ENCODE measurements around the gene LYPLA2.
"Not testable (repeated sequence)": the region's sequence is repeated elsewhere in the genome, so short reads cannot be mapped to it uniquely, and the experiment has no call there.

Gene LYPLA2

DNA sequence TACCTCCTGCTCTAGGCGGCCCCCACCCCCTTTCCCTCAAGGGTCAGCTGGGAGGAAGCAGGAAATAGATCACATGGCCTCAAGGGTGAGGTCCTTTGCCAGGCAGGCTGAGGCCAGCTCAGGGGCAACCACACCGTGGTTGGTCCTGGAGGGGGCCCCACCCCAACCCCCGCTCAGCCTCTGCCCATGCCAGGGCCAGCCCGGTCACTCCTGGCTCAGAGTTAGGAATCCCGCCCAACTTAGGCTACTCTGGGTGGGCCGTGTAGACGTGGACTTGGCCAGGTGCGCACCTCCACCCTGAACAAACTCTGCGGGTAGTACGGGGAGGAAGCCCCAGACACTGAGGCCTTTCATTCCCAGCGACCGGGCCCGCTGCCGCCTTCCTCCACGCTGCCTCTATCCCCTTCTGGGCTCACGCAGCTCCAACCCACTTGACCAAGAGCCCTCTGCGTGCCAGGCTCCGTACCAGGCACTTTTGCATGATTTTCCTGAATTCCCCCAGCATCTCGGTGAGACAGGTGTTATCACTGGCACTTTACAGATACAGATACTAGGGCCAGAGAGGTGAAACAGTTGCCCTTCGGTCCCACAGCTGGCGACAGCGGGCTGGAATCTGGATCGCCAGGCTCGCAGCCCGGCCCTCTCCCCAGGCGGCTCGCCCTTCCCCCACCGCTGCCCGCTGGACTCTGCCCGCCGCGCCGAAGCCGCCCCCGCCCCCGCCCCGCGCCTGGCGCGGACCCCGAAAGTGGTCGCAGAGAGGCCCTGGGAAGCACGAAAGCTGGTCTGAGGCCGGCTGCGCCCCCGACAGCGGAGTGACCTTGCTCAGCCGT is 8.8 kb downstream of the LYPLA2 start:
- peak in 2 of 3 donors; percentile 11 to 21 for DNase-seq (ENCODE audit: low read depth in 2 of 3, low spot score in 1 of 3)

DNA sequence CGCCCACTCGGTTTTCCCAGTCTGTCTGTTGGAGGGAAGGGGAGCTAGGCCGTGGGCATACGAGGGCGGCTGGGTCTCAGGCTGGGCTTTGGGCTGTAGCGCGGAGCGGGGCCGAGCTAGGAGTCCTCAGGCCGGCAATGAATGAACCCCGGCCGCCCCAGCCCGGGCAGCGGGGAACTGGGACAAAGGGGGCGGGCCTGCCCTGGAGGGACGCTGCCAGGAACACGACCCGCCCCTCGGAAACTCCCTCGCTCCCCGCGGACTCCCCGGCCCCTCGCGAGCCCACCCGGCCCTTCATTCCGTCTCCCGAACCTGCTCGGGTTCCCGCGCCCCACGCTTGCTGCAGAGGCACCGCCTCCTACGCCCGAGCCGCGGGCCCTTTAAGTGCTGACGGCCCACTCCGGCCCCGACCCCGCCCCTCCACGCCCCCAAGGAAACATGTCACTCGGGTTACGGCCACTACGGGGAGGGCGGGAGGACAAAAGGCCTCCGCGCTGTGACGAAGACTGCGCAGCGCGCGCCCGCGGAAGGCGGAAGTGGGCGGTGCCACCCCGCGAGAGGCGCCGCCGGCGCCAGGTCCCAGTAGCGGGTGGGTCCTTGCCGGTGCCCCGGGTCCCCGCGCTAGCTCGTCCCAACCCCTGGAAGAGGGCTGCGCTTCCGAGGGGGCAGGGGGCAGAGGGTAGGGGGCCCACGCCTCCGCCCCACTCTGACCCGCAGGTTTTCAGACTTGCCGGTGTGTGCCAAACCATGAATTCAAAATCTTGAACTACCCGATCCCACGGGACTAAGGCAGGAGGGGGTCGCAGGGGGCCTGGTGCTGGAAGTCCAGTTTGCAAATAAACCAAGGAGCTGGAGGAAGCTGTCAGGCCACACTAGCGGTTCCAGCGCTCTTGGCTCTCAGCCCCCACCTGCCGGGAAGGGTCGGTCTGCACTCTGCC is 9.7 kb downstream of the LYPLA2 start, which contains the start of gene GALE:
GALE (minus strand) TSS at position 355 of the 938 bp plus-strand sequence. CDS start 1,747 bp downstream, outside the sequence.
- DNase-seq (ENCODE audit: low read depth in 2 of 3, low spot score in 1 of 3): peak; percentile 91 to 98 (median 95)

DNA sequence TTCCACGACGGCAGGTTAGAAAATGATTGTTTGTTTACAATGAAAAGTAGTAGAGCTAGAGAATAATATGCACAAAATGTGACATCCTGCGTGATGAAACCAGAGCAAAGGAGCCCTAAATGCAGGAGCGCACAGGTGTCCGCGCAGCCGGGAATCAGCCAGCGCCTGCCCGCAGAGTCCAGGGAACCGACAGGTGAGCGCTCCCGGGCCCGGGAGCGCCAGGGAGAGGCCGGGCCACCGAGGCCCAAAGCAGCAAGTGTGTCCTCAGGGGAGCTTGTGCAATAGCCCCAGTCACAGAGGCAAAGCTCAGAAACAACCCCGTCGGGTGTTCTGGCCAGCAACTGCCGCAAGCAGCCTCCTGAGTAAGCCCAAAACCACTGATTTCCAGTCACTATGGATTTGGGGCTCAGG is 10.4 kb downstream of the LYPLA2 start:
- DNase-seq (ENCODE audit: low read depth in 2 of 3, low spot score in 1 of 3): no peak

DNA sequence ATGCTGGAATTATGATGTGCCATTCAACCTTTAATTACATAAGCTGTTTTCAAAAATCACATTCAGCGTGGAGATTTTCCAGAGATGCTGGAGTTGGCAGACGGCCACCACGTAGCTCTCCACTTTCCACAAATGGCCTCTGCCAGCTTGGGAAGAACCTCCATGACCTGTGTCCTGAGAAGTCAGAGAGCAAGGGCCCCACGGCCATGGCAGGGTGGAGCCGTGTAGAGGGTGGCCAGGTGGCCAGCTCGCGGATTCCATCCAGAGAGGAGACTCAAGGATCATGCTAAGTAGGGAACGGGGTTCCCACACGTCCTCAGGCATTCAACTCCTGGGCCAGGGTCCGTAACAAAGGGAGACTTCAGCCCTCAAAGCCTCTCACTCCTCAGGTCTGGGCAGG is 10.9 kb downstream of the LYPLA2 start:
- DNase-seq (ENCODE audit: low read depth in 2 of 3, low spot score in 1 of 3): no peak

DNA sequence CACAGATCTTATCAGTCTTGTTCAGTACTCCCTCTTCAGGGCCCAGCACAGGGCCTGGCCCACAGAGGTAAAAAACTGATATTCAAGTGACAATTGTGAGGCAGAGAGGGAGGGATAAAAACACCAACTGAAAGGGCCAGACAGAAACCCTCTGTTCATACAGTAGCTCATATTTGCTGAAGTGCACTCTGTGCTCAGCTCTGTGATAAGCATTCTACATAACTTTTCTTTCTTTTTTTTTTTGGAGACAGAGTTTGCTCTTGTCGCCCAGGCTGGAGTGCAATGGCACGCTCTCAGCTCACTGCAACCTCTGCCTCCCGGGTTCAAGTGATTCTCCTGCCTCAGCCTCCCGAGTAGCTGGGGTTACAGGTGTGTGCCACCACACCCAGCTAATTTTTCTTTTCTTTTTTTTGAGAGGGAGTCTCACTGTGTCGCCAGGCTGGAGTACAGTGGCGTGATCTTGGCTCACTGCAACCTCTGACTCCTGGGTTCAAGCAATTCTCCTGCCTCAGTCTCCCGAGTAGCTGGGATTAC is 11.9 kb downstream of the LYPLA2 start:
- not testable (repeated sequence) for DNase-seq (ENCODE audit: low read depth in 2 of 3, low spot score in 1 of 3)

DNA sequence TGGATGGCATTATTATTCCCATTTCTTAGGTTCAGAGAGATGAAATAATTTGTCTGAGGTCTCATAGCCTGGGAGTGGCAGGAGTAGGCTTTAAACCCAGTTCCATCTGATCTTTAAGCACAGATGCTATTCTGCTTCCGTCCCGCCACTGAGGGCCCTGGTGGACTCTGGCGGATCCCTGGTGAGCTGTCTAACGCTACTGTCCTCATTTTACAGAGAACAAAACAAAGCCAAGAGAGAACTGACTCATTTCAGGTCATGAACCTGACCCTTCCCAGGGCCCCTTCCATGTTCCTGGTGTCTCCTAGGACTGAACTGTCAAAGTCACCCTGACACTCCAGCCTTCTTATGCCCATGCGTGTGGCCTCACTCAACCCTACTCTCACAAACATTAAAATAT is 12.7 kb downstream of the LYPLA2 start:
- no peak for DNase-seq (ENCODE audit: low read depth in 2 of 3, low spot score in 1 of 3)

DNA sequence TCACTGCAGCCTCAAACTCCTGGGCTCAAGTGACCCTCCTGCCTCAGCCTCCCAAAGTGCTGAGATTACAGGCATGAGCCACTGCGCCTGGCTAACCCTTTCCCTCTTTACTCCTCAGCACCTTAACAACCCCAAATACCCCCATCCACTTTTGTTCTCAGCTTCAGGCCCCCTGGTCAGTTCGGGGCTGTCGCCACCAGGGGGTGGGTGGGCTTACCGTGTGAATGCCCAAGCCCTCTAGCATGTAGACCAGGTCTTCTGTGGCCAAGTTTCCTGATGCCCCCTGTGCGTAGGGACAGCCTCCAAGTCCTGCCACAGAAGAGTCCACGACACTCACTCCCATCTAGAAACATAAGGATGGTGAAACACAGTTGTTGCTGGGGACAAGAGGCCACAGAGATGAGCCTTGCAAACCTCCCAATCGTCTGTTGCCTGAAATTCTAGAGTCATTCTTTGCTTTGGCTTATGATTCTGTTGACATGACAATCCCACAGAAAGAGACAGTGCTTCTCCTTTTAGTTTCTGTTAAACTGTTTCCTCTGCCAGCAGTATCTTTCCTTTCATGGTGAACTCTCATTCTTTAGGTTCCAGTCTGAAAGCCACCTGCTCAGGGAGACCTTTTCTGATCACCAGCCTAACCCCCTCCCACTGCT is 13.4 kb downstream of the LYPLA2 start:
- DNase-seq (ENCODE audit: low read depth in 2 of 3, low spot score in 1 of 3): no peak

DNA sequence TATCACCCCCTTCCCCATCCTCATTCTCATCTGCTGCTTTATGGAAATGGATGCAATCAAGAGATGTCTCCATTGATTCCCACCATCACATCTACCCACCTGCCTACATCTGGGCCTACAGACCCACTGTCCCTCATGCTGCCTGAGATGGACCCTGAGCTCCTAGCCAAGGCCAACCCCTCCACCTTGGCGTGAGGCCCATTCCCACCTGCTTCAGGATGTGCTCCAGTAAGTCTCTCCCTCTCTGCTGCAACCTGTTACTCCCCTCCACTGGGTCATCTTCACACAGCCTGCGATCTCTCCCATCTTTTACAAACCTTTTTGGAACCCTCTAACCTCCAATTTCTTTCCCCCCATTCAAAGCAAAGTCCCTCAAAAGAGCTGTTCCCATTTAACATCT is 14.1 kb downstream of the LYPLA2 start:
- no peak for DNase-seq (ENCODE audit: low read depth in 2 of 3, low spot score in 1 of 3)

DNA sequence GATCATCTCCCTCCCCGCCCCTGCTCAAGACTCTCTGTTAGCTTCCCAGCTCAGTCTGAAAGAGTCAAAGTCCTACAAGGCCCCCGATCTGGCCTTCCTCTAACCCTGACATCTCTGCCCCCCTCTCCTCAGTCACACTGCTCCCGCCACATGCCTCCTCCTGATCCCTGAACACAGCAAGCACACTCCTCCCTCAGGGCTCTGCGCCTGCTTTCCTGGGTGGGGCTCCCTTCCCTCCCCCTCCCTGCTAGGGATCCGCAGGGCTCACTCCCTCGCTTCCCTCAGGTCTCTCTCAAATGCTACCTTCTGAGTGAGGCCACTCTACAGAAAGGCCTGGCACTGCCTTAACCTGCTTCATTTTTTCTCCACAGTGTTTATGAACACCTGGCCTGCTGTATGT is 15.3 kb downstream of the LYPLA2 start:
- DNase-seq (ENCODE audit: low read depth in 2 of 3, low spot score in 1 of 3): no peak

DNA sequence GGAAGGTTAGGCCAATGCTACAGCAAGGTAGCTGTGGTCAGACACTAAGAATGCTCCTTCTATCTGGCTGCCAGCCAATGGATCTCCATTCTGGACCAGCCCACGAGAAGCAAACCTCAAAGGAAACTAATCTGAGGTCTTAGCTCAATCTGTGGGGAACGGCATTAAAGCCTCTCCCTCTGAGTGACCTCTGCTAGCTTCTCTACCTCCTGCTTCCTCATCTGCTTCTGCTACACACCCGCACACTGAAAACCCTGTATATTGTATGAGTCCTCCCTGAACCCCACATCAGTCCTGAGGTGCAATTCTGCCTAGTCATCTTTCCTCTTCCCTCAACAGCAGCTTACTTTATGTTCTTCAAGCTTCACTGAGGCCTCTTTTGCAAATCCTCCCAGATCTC is 16.5 kb downstream of the LYPLA2 start:
- DNase-seq (ENCODE audit: low read depth in 2 of 3, low spot score in 1 of 3): no peak

DNA sequence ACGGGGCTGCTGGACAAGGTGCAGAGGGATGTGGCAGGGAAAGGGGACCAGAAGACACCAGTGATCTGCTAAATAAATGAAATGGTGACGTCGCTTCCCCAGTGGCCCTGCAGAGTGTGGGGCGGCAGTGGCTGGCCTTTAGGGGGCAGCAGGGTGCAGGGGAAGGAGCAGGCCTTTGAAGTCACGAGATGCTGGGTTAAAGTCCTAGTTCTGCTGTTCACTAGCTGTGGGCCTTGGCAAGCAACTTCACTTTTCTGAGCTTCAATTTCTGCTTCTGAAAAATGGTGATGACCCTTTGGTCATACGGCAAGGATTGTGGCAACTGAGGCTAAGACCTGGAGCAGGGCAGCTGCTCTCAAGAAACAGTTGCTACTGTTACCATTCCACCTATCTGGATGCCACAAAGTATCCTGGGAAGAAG is 18.8 kb downstream of the LYPLA2 start:
- peak; percentile 73 to 78 (median 75) for DNase-seq (ENCODE audit: low read depth in 2 of 3, low spot score in 1 of 3)

DNA sequence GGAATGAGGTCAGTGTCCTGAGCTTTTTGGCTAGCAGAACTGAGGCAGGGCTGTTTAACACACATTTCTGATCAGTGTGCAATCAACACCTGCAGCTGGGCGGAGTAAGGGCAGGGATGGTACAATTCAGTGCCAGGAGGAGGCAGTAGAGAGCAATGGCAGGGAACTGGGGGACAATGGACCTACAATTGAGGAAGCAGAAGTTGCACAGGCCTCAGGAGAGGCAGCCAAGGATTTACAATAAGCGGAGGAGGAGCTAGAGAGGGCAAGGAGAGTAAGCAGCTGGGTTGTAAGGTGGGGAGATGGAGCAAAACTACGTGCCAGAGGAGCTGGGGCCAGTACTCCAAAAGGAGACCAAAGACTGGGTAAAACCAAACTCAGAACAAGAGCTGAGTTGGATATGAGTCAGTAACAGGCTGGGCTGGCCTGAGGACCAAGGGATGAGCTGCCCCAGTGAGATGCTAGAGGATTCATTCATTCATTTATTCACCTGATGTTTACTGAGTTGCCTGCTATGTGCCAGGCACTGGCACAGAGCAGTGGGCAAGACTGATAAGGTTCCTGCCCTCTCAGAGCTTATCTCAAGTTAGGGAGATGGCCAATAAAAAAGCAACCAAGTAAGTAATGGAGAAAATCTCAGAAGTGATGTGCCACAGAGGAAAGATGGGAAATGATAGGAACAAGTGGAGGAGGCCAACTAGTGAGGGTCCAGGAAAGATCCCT is 20.0 kb downstream of the LYPLA2 start:
- DNase-seq (ENCODE audit: low read depth in 2 of 3, low spot score in 1 of 3): peak in 2 of 3 donors; percentile 40 to 61

DNA sequence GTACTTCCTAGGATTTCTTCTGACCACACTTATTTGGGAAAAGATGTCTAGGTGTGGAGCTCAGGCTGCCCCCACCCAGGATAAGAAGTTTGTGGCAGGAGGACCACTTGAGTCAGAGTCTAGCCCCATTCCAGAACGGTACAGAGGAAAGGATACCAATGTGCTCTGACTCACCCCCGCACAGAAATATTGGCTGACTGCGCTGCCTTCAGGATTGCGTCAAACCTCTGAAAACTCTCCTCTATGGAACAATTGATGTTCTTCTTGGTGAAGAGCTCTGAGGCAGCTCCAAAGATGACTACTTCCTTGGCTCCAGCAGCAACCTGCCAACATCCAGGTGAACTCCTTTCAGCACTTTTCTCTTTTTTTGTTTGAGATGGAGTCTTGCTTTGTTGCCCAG is 23.1 kb downstream of the LYPLA2 start:
- DNase-seq (ENCODE audit: low read depth in 2 of 3, low spot score in 1 of 3): no peak

DNA sequence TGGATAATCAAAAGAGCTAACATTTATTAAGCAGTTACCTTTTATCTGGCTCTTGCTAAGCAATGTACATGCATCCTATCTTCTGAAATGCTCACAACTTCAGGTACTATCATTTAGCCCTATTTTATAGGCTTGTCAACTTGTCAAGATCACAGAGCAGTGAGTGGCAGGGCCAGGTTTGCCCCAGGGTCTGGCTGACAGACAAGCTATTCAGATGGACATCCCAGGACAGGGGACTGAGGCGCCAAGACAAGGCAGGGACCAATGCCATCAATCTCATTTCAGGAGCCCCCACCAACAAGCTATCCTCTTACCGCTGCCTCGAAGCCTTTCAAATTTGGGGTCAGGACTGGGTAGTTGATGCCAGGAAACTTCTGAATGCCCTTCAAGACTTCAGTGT is 25.4 kb downstream of the LYPLA2 start:
- DNase-seq (ENCODE audit: low read depth in 2 of 3, low spot score in 1 of 3): no peak

DNA sequence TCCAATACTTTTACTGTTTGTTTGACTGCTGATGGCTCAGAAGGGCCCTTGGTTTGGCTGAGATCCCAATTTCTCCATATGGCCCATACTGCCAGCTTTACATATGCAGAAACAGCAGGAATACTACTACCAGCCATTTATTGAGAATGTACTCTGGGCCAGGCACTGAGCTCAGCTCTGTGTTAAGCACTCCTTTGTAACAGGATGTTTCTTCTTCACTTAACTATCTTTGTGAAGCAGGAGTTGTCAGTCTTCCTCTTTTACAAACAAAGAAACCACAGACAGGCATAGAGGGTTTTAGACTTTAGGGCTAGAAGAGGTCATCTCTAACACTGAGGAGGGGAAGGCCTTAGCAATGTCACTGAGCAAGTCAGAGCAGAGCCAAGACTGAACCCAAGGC is 26.0 kb downstream of the LYPLA2 start:
- DNase-seq (ENCODE audit: low read depth in 2 of 3, low spot score in 1 of 3): no peak

DNA sequence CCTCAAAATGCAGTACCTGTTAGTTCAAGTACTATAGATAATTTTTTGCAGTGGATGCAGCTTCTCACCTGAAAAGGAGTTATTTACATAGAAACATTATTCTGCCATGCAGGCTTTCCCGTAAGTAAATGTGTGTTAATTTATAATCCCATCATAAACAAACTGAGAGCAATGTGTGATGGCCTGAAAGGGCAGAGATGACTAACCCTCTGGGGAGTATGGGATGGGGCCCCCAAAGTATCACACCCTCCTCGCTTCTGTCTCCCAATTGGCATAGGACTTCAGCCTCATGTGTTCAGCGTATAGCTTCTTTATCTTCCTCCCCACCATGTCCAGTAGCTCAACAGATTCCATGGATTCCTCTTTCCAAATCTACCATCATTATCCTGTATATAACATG is 26.7 kb downstream of the LYPLA2 start:
- no peak for DNase-seq (ENCODE audit: low read depth in 2 of 3, low spot score in 1 of 3)

DNA sequence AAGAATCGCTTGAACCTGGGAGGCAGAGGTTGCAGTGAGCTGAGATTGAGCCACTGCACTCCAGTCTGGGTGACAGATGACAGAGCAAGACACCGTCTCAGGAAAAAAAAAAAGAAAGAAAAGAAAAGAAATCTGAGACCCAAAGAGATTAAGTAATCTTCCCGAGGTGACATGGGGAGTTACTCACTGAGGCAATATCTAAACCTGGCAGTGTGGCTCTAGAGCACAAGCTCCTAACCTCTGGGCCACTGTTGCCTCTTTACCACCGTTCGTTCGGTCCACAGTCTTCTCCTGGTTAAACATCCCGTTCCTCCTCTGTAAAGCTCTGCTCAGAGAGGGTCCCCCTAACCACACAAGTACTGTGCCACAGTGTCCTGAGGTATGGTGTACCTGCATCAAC is 32.8 kb downstream of the LYPLA2 start:
- no peak for DNase-seq (ENCODE audit: low read depth in 2 of 3, low spot score in 1 of 3)

DNA sequence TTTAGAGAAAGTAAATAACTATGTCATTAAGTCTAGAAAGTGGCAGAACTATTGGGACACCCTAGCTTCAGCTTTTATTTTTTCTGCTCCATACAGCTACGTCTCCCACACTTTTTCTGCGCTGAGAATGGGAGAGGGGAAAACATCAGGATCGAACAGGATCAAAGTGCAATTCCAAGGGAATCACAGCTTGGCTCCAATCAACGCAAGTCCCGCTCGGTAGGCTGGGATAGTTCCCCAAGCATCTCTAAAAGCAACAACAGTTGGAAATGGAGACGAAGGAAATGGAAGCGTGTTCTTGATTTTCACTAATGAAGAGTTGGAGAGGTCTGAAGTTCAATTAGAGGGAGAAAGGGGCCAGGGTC is 33.7 kb downstream of the LYPLA2 start:
- no peak for DNase-seq (ENCODE audit: low read depth in 2 of 3, low spot score in 1 of 3)

DNA sequence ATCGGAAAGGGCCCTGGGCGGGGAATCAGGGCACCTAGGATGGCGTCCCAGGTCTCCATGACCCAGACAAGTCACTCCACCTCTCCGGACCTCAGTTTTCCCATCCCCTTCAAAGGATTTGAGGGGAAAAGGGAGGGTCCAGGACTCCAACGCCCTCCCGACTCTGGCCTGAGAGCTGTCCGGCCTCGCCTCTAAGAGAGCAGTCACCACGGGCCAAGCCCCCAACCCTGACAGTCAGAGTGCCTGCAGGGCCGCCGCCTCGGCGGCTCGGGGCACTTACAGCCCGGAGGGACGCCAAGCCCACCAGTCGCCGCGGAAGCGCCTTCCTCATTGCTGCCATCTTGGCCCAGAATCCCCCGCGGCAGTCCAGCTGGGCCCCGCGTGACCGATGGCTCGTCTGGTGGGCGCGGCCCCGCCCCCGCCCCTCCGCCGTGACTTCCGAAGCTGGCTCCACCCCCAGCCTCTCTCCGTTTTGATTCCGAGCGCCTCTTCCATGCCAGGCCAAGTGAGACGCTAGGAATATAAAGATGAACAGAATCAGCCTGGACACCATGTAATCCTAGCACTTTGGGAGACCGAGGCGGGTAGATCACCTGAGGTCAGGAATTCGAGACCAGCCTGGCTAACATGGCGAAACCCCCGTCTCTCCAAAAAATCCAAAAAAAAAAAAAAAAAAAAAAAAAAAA is 34.3 kb downstream of the LYPLA2 start, which contains the start of gene HMGCL:
HMGCL (minus strand) TSS at position 354 of the 686 bp plus-strand sequence; CDS start at position 340, 14 bp downstream.
- DNase-seq (ENCODE audit: low read depth in 2 of 3, low spot score in 1 of 3): peak; percentile 83 to 89 (median 83)

All from stimulated activated CD4-positive, alpha-beta T cell treated with anti-CD3 and anti-CD28 coated beads, Interleukin-12 subunit alpha, Interleukin-12 subunit beta, amount 100 ng/mL, for 48 hours (primary cell).